Stomach (tissue), 9 donors: ENCODE measurements around the gene HUS1B. TPM values are rescaled to one million over a fixed set of nuclear protein-coding genes. Genes with fewer than 3 reads are reported as not detected.

Source experiments
- DNase-seq, 2 donors: peaks; one replicate each; pipeline versions ENCODE4 v3.0.0 to v3.0.0-alpha.2; 2013 to 2019
- H3K27ac ChIP-seq, 5 donors: fragments of 200-600 bp in 4 of 5; sonication (generic) in 4 of 5; one replicate each; pipeline ENCODE4 v1.5.1; 2013 to 2019; ENCODE audit warnings: mild to moderate bottlenecking in 1 of 5, moderate library complexity in 1 of 5
- H3K27me3 ChIP-seq, 3 donors: fragments of 200-600 bp; sonication (generic); one replicate each; pipeline ENCODE4 v1.5.1; 2017 to 2019; ENCODE audit warnings: mixed run types in 1 of 3
- H3K36me3 ChIP-seq, 4 donors: fragments of 200-600 bp; sonication (generic); 1 replicate in 3 of 4; 2 replicates in 1 of 4; pipeline ENCODE4 v1.5.1; 2016 to 2019
- H3K4me1 ChIP-seq, 4 donors: fragments of 200-600 bp; sonication (generic); one replicate each; pipeline ENCODE4 v1.5.1; 2016 to 2019
- H3K4me3 ChIP-seq, 4 donors: fragments of 200-600 bp; sonication (generic) in 3 of 4; one replicate each; pipeline ENCODE4 v1.5.1; 2016 to 2019; ENCODE audit warnings: mild to moderate bottlenecking in 1 of 4
- H3K9me3 ChIP-seq, 4 donors: fragments of 200-600 bp; sonication (generic); one replicate each; pipeline ENCODE4 v1.5.1; 2016 to 2019
- CTCF ChIP-seq, 7 experiments: fragments of 450-650 bp in 4 of 7; fragments of 200-600 bp in 3 of 7; sonication (generic) in 3 of 7; IDR thresholded peaks; one replicate each; pipeline ENCODE4 v1.5.1; 2016 to 2019; ENCODE audit warnings: antibody characterized with exemption in 7 of 7, control low read depth in 2 of 7, mild to moderate bottlenecking in 1 of 7
- EP300 ChIP-seq: sonication (generic); formaldehyde crosslinking; IDR thresholded peaks from one replicate; pipeline ENCODE4 v1.6.1; 2017; ENCODE audit warnings: antibody characterized with exemption
- POLR2A ChIP-seq, 4 donors: fragments of 450-650 bp; IDR thresholded peaks; one replicate each; pipeline ENCODE4 v1.6.1; 2016; ENCODE audit warnings: antibody characterized with exemption in 4 of 4, control low read depth in 2 of 4, mild to moderate bottlenecking in 1 of 4, moderate library complexity in 1 of 4
- POLR2AphosphoS5 ChIP-seq, 3 donors: sonication (generic); formaldehyde crosslinking; IDR thresholded peaks; one replicate each; pipeline ENCODE4 v1.6.1; 2016; ENCODE audit warnings: antibody characterized with exemption in 3 of 3
- WGBS, 5 donors: extraction: QIAGEN DNeasy Blood & Tissue Kit in 3 of 5; methylation state at CpG; one replicate each; pipeline versions ENCODE4 v1.1.5 to v1.1.7; 2013 to 2018; 5-methylcytosine and 5-hydroxymethylcytosine counted together
- intact Hi-C: fragments of 100-400 bp; cut with DNase I; formaldehyde crosslinking; loops from one replicate; pipeline ENCODE4 v1.15.1; 2023; ENCODE audit warnings: low total_unique reads
- polyA plus RNA-seq, 3 donors: library from polyadenylated mRNA; stranded (reverse); fragments of 200-250 nt; gene quantifications; one replicate each; pipeline ENCODE4 v1.2.3, GENCODE V29; 2013
- total RNA-seq, 5 donors: library from RNA; depleted of rRNA; stranded (reverse); fragments of >200 nt; gene quantifications; one replicate each; pipeline versions ENCODE4 v1.1.0 to v1.2.3, GENCODE V29; 2014 to 2016
- donor health status: healthy with polysubstance abuse.
- donor health status: Bipolar disorder and iron deficiency.
- donor health status: healthy.

The HUS1B gene
- total and polyA plus RNA-seq, 8 donors = 0.31 to 46.1 (median 3.9) TPM; not detected in 4

DNA sequence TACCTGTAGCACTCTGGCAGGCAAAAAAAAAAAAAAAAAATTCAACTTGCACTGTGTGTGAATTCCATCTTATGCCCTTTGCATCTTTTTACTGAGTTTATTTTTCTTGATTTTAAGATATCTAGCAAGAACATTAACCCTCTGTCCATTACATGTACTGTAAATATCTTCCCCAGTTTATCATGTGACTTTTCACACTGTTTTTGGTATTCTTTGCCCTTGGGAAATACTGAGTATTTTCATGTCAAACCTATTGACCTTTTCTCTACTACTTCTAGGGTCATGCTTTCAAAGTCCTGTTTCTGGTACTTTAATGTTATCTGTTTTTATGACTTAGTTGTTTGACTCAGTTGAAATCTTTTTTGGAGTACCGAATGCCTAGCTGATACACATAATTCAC is 843 bp upstream of the HUS1B start:
- H3K4me1 ChIP-seq = peaks cover 8 to 47% (median 31%) of the 10 kb centered on the region in 4 donors
- no peak overlapping the region for H3K4me3 ChIP-seq
- intact Hi-C loops = no loop called here
- DNase-seq = no peak
- H3K27me3 ChIP-seq = no peaks in the 10 kb centered on the region
- TF ChIP-seq POLR2AphosphoS5 (IDR thresholded peaks at IDR 0.05) (no peak), EP300 (no peak), POLR2A (IDR thresholded peaks at IDR 0.05) (no peak), CTCF (IDR thresholded peaks at IDR 0.05) (no peak)
- WGBS, 5 donors = 50 to 84% (median 67%) methylated on average over 1 of the region's 1 CpG
- H3K36me3 ChIP-seq = peaks cover 5 to 13% (median 12%) of the 10 kb centered on the region in 4 donors
- H3K9me3 ChIP-seq = peaks cover 0 to 6% (median 2%) of the 10 kb centered on the region in 4 donors
- H3K27ac ChIP-seq = no peak overlapping the region

DNA sequence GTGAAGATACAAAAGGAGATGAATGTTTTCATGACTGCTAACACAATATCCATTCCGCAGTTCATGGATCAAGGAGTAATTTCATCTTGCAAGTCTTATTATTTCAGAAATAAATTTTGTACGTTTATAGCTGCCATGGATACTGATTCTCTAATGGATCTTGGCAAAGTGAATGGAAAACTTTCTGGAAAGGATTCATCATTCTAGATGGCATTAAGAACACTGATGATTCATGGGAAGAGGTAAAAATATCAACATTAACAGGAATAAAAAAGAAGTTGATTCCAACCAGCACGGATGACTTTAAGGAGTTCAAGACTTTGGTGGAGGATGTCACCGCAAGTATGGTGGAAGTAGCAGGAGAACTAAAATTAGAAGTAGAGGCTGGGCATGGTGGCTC is 2.8 kb downstream of the HUS1B start:
- WGBS, 5 donors = 64 to 95% (median 82%) methylated on average over 4 of the region's 4 CpGs
- TF ChIP-seq POLR2A (IDR thresholded peaks at IDR 0.05) = no peak
- TF ChIP-seq POLR2AphosphoS5 (IDR thresholded peaks at IDR 0.05) = no peak
- TF ChIP-seq CTCF (IDR thresholded peaks at IDR 0.05) = no peak
- TF ChIP-seq EP300 = no peak
- Histone ChIP-seq H3K27ac (no peak overlapping the region), H3K4me3 (no peak overlapping the region), H3K9me3 (peaks cover 0 to 6% (median 2%) of the 10 kb centered on the region in 4 donors), H3K27me3 (no peaks in the 10 kb centered on the region), H3K4me1 (peaks cover 0 to 19% (median 14%) of the 10 kb centered on the region in 4 donors), H3K36me3 (peaks cover 5 to 13% (median 12%) of the 10 kb centered on the region in 4 donors)
- intact Hi-C loops = no loop called here
- DNase-seq = no peak

DNA sequence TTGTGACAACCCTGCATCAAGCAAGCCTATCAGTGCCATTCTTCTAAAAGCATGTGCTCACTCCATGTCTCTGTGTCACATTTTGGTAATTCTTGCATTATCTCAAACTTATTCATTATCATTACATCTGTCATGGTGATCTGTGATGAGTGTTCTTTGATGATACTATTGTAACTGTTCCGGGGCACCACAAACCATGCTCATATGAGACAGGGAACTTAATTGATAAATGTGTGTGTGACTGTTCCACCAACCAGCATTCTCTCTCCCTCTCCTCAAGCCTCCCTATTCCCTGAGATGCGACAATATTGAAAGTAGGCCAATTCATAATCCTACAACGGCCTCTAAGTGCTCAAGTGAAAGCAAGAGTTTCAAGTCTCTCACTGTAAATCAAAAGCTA is 4.0 kb downstream of the HUS1B start:
- no peak for DNase-seq
- peaks cover 0 to 6% (median 4%) of the 10 kb centered on the region in 4 donors for H3K4me1 ChIP-seq
- peaks cover 5 to 13% (median 12%) of the 10 kb centered on the region in 4 donors for H3K36me3 ChIP-seq
- 61 to 88% (median 84%) methylated on average over 3 of the region's 3 CpGs for WGBS, 5 donors
- intact Hi-C loops = no loop called here
- H3K27ac ChIP-seq = no peak overlapping the region
- H3K27me3 ChIP-seq = no peaks in the 10 kb centered on the region
- TF ChIP-seq EP300 (no peak), POLR2AphosphoS5 (IDR thresholded peaks at IDR 0.05) (no peak), POLR2A (IDR thresholded peaks at IDR 0.05) (no peak), CTCF (IDR thresholded peaks at IDR 0.05) (no peak)
- H3K4me3 ChIP-seq = no peak overlapping the region
- peaks cover 0 to 6% (median 2%) of the 10 kb centered on the region in 4 donors for H3K9me3 ChIP-seq

- Histone ChIP-seq H3K27ac (no peak overlapping the region), H3K27me3 (no peaks in the 10 kb centered on the region), H3K9me3 (peaks cover 0 to 6% (median 2%) of the 10 kb centered on the region in 4 donors), H3K4me3 (no peak overlapping the region), H3K36me3 (no peaks in the 10 kb centered on the region), H3K4me1 (peaks cover 0 to 3% (median 0%) of the 10 kb centered on the region in 4 donors)
- WGBS, 5 donors = 64 to 76% (median 66%) methylated on average over 4 of the region's 4 CpGs
- TF ChIP-seq EP300 = no peak
- no peak for TF ChIP-seq POLR2AphosphoS5 (IDR thresholded peaks at IDR 0.05)
- TF ChIP-seq CTCF (IDR thresholded peaks at IDR 0.05) = no peak
- no peak for TF ChIP-seq POLR2A (IDR thresholded peaks at IDR 0.05)
- intact Hi-C loops = no loop called here
- no peak for DNase-seq
Observed at GRCh38 chr6:650098-650497, 6.8 kb downstream of the HUS1B start.
